ENCODE results near the gene MRAP2.

- TF ChIP-seq CTCF (IDR thresholded peaks at IDR 0.05) (no peak), POLR2AphosphoS5 (IDR thresholded peaks at IDR 0.05; ENCODE audit: low read depth, low read length) (no peak)
Observed at GRCh38 chr6:84082689-84083265, 49.2 kb downstream of the MRAP2 start.
